Heart left ventricle (tissue), 13 donors: Measurements from ENCODE around the gene SERTAD2.

Source experiments
- CTCF ChIP-seq, 12 donors: fragments of 200-600 bp; sonication (generic) in 4 of 12; IDR thresholded peaks; one replicate each; pipeline versions ENCODE4 v1.5.0 to v1.8.0; 2018 to 2022; ENCODE audit warnings: antibody characterized with exemption in 12 of 12, mild to moderate bottlenecking in 5 of 12
- POLR2A ChIP-seq, 2 donors: fragments of 450-650 bp; IDR thresholded peaks; one replicate each; pipeline ENCODE4 v1.6.1; 2017; ENCODE audit warnings: antibody characterized with exemption in 2 of 2, mild to moderate bottlenecking in 2 of 2, moderate library complexity in 2 of 2
- donor health status: ischemic (EF 13 %, LVEDD 7.1; RV severe dilation, severe dysfunction).
- donor health status: DM: no; HTN: yes; CAD: no.
- donor health status: DM: no; HTN: no; CAD: no.
- donor health status: ischemic (EF 25% LVEDD 6.9; RV normal size, moderate dysfunction).
- donor health status: ischemic (EF 25% LVEDD 5.7; RV mildly dilated, moderate dysfunction).
- donor health status: ischemic (EF 35%, LVEDD 5.7; RV mildly dilated, moderate dysfunction).
- donor health status: nonischemic (EF 11% LVEDD 7.7; RV severe dilation, severe dysfunction).
- donor health status: DM: yes; HTN: yes; CAD: no.
- donor health status: PGD.
- donor health status: ischemic (EF 29% LVEDD 5.4; RV normal size, mild dysfunction).
- donor health status: nonischemic (EF 23%, LVEDD 6.1; RV moderate dilation, normal function).

GRCh38 chr2:64700133-64700809 is 46.6 kb upstream of the SERTAD2 start:
- TF ChIP-seq POLR2A (IDR thresholded peaks at IDR 0.05) (no peak), CTCF (IDR thresholded peaks at IDR 0.05) (no peak)
